NCI-H1436 (cell line): Measurements from ENCODE around the gene KCNN3.

Experiments
- DNase-seq: peaks from one replicate; lab custom pipeline; 2025; lab: John Stamatoyannopoulos, UW

KCNN3 gene

GRCh38 chr1:154726896-154727753 lies 143.0 kb downstream of the KCNN3 start:
- DNase-seq: no peak

- DNase-seq: no peak
Observed at GRCh38 chr1:154726443-154726842, 143.6 kb downstream of the KCNN3 start.

GRCh38 chr1:154725865-154726264 lies 144.2 kb downstream of the KCNN3 start:
- DNase-seq: no peak

- no peak for DNase-seq
Observed at GRCh38 chr1:154720328-154721297, 149.5 kb downstream of the KCNN3 start.

GRCh38 chr1:154719586-154720327 lies 150.3 kb downstream of the KCNN3 start:
- DNase-seq: no peak

- no peak for DNase-seq
Observed at GRCh38 chr1:154718566-154718965, 151.5 kb downstream of the KCNN3 start.

GRCh38 chr1:154717528-154717924 lies 152.6 kb downstream of the KCNN3 start:
- no peak for DNase-seq

GRCh38 chr1:154716614-154717527 lies 153.2 kb downstream of the KCNN3 start:
- DNase-seq: no peak

GRCh38 chr1:154716011-154716410 lies 154.1 kb downstream of the KCNN3 start:
- DNase-seq: no peak

- DNase-seq: no peak
Observed at GRCh38 chr1:154715385-154715784, 154.7 kb downstream of the KCNN3 start.

- no peak for DNase-seq
Observed at GRCh38 chr1:154714638-154715037, 155.4 kb downstream of the KCNN3 start.

GRCh38 chr1:154714052-154714623 lies 155.9 kb downstream of the KCNN3 start:
- DNase-seq: no peak

GRCh38 chr1:154713005-154713404 lies 157.1 kb downstream of the KCNN3 start:
- DNase-seq: no peak

GRCh38 chr1:154712166-154712810 lies 157.8 kb downstream of the KCNN3 start:
- no peak for DNase-seq

GRCh38 chr1:154711416-154711815 lies 158.7 kb downstream of the KCNN3 start:
- DNase-seq: no peak

GRCh38 chr1:154710106-154710505 lies 160.0 kb downstream of the KCNN3 start:
- DNase-seq: no peak

GRCh38 chr1:154707901-154708463 lies 162.1 kb downstream of the KCNN3 start:
- no peak for DNase-seq

GRCh38 chr1:154706851-154707250 lies 163.2 kb downstream of the KCNN3 start:
- DNase-seq: no peak

GRCh38 chr1:154705544-154705943 lies 164.5 kb downstream of the KCNN3 start:
- no peak for DNase-seq

GRCh38 chr1:154703170-154703569 lies 166.9 kb downstream of the KCNN3 start:
- DNase-seq: no peak
